ENCODE results near the gene ARHGEF3.

DNA sequence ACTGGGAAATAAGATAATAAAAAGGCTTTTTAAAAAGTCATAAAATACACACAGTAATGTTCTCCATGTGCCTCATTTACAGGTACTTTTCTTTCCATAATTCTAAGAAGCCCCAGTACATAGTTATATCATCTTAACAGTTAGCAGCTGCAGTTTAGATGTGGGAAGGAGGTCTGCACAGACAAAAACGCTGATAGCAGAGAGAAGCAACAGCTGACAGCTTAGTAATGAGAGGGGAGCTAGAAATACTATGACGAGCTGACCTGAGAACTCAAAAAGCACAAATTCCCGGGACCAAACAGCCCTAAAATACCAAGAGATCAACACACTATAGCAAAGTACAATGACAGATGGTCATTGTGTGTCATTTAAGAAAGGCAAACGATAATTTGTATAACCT lies 36.7 kb upstream of the ARHGEF3 start:
- TF ChIP-seq CTBP1 (IDR thresholded peaks at IDR 0.05; ENCODE audit: borderline replicate concordance) (no peak), ZNF384 (IDR thresholded peaks at IDR 0.05) (no peak), SP1 (IDR thresholded peaks at IDR 0.05) (no peak), SUZ12 (IDR thresholded peaks at IDR 0.05) (no peak), FOXM1 (IDR thresholded peaks at IDR 0.05; ENCODE audit: borderline replicate concordance) (no peak)
